GM23338 (cell line): Measurements from ENCODE around the gene TEN1.

Experiments used
- EZH2 ChIP-seq: fragments of 200-600 bp; sonication (generic); IDR thresholded peaks from one replicate; pipeline ENCODE4 v1.8.0; 2017; ENCODE audit warnings: antibody characterized with exemption, mild to moderate bottlenecking, low read depth; ENCODE audit not compliant: unreplicated experiment
- EZH2phosphoT487 ChIP-seq: fragments of 200-600 bp; sonication (generic); IDR thresholded peaks from one replicate; pipeline ENCODE4 v1.8.1; 2018; ENCODE audit warnings: antibody characterized with exemption; ENCODE audit not compliant: unreplicated experiment
- POLR2AphosphoS5 ChIP-seq: IDR thresholded peaks from 2 replicates; pipeline ENCODE4 v1.6.1; 2016; ENCODE audit warnings: antibody characterized with exemption, low read depth
- TF ChIP-seq, protein P1 (sequence below), 2 experiments: fragments of 200-600 bp in 1 of 2; sonication (generic) in 1 of 2; conservative IDR thresholded peaks; 2 replicates each; pipeline versions ENCODE4 v1.5.1 to v1.6.1; 2016 to 2017; ENCODE audit warnings: antibody characterized with exemption in 2 of 2, low read depth in 2 of 2, mild to moderate bottlenecking in 2 of 2, moderate library complexity in 1 of 2

DNA sequence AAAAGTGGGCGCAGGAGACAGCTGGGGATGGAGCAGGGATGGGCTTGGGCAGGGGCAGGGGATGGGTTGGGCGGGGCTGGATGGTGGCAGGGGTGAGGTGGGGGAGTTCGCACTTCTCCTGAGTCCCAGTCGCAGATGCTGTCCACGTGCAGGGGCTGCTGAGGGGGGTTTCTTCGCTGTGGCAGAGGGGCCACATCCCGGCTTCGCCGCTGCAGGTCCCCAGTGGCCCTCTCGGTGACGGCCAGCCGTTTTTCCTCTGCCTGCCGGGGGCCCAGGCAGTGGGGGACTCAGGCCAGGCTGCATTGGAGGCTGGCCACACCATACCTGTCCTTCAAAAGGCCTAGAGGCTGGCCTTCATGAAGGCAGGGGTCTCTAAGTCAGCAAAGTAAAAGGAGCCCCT, 39.8 kb downstream of the TEN1 start:
- TF ChIP-seq EZH2, result no peak
- TF ChIP-seq POLR2AphosphoS5, result no peak
- TF ChIP-seq, protein P1, sequence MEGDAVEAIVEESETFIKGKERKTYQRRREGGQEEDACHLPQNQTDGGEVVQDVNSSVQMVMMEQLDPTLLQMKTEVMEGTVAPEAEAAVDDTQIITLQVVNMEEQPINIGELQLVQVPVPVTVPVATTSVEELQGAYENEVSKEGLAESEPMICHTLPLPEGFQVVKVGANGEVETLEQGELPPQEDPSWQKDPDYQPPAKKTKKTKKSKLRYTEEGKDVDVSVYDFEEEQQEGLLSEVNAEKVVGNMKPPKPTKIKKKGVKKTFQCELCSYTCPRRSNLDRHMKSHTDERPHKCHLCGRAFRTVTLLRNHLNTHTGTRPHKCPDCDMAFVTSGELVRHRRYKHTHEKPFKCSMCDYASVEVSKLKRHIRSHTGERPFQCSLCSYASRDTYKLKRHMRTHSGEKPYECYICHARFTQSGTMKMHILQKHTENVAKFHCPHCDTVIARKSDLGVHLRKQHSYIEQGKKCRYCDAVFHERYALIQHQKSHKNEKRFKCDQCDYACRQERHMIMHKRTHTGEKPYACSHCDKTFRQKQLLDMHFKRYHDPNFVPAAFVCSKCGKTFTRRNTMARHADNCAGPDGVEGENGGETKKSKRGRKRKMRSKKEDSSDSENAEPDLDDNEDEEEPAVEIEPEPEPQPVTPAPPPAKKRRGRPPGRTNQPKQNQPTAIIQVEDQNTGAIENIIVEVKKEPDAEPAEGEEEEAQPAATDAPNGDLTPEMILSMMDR (conservative IDR thresholded peaks at IDR 0.05; ENCODE audit: low read depth in 2 of 2), result no peak
- no peak for TF ChIP-seq EZH2phosphoT487
